ENCODE data around the gene SLC29A4.

Gene SLC29A4

DNA sequence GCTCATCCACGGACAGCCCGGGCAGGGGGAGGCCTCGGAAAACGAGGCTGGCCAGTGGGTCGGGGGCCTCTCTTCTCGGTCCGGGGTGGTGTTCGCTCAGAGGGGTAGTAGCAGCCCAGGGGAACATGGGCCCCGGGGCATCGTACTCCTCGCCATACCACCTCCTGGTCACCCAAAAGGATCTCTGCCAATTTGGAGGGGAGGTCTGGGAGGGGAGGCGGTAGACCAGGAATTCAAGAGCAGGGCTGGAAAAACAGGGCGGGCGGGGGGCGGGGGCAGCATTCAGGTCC is 67.4 kb downstream of the SLC29A4 start:
- no peak overlapping the region for H3K27ac ChIP-seq
- no peak for TF ChIP-seq ZFX (IDR thresholded peaks at IDR 0.05; ENCODE audit: borderline replicate concordance)
- TF ChIP-seq, protein P1, sequence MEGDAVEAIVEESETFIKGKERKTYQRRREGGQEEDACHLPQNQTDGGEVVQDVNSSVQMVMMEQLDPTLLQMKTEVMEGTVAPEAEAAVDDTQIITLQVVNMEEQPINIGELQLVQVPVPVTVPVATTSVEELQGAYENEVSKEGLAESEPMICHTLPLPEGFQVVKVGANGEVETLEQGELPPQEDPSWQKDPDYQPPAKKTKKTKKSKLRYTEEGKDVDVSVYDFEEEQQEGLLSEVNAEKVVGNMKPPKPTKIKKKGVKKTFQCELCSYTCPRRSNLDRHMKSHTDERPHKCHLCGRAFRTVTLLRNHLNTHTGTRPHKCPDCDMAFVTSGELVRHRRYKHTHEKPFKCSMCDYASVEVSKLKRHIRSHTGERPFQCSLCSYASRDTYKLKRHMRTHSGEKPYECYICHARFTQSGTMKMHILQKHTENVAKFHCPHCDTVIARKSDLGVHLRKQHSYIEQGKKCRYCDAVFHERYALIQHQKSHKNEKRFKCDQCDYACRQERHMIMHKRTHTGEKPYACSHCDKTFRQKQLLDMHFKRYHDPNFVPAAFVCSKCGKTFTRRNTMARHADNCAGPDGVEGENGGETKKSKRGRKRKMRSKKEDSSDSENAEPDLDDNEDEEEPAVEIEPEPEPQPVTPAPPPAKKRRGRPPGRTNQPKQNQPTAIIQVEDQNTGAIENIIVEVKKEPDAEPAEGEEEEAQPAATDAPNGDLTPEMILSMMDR (IDR thresholded peaks at IDR 0.05), result no peak

DNA sequence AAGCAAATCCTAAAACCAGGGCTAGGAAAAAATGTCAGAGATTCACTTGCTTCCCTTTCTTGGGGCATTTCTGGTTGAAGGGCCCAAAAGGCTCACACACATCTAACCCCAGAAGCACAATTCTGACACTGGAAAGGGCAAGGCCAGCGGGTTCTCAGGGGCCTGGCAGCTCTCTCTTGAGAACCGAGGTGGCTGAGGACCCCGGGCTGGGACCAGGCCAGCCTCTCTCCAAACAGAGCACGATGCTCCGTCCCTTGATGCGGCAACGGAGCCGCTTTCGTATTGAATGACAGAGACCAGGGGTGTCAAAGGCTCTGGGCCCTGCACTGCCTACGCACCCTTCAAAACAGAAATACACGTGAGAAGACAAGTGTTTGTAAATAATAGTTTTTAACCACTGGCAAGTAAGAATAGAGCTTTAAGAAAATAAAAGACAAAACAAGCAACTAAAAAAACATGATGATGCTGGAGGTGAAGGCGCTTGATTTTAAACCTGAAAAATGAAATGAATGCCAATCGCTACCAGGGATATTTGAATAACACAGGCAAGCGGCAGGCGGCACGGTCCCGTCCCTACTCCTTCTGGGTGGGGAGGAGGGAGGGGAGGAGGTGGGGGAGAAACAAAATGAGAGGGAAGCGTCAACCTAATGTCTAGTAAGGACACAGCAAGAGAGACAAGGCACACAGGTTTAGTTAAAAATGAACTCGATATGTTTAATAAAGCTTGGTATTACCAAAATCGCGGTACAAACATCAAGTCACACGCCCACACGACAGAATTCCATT is 68.0 kb downstream of the SLC29A4 start:
- H3K27ac ChIP-seq, result no peak overlapping the region
- TF ChIP-seq, protein P1 (IDR thresholded peaks at IDR 0.05), result no peak
- no peak for TF ChIP-seq ZFX (IDR thresholded peaks at IDR 0.05; ENCODE audit: borderline replicate concordance)

DNA sequence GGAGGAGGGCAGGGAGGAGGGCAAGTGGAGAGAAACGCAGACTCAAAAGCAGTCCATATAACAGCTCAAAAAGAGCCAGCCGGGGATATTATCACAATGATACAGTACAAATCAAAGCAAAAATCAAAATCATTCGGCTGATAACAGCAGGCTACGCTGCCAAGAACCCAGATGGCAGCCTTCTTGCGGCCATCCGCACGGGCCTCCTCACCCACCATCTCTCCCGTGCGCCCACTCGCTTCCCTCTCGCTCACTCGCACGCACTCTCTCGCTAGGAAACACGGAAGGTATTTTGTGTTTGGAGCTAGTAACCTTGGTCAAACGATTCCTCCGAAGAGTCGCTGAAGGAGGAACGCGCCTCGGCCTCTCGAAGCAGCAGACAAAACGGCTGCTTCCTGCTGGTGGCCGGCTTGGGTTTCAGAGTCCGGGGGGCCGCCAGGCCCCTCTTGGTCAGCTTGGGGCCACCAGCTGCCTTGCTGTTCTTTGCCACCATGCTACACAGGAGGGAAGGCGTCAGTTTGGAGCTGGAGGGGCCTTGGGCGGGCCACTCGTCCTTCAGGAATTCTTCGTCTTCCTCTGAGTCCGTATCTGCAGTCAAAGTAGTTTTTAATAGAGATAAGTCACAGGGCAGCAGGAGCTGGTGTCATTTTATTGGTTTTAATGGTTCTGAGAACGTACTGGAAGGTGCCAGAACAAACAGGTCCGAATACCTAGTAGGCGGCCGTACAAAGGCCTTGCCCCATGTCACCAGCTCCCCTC is 68.9 kb downstream of the SLC29A4 start:
- TF ChIP-seq, protein P1 (IDR thresholded peaks at IDR 0.05), result no peak
- TF ChIP-seq ZFX (IDR thresholded peaks at IDR 0.05; ENCODE audit: borderline replicate concordance), result no peak
- no peak overlapping the region for H3K27ac ChIP-seq

DNA sequence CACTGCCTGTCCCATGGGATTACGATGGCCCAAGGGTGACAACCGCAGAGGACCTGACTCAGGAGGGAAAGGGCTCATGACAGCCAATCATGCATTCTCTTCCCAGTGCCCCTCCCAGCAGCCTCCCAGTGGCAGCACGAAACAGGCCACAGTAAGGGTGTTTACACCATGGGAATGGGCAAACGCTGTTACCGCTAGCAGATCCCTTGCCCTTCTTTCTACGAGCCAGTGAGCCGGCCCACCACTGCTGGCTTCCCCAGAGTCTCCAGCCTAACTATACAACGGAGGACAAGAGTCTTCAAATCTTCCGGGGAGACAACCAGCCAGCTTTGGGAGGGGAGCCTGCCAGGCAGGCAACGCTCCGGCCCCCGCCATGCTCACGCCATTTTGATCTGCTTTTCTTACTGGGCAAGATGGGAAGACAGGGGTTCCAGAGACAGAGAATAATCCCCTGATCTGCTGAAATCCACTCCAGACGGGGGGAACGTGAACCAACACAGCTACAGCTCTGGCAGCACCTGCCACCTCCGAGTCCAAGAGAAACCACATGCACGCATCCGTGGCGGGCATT is 69.8 kb downstream of the SLC29A4 start:
- H3K27ac ChIP-seq, result no peak overlapping the region
- TF ChIP-seq, protein P1 (IDR thresholded peaks at IDR 0.05), result no peak
- no peak for TF ChIP-seq ZFX (IDR thresholded peaks at IDR 0.05; ENCODE audit: borderline replicate concordance)

DNA sequence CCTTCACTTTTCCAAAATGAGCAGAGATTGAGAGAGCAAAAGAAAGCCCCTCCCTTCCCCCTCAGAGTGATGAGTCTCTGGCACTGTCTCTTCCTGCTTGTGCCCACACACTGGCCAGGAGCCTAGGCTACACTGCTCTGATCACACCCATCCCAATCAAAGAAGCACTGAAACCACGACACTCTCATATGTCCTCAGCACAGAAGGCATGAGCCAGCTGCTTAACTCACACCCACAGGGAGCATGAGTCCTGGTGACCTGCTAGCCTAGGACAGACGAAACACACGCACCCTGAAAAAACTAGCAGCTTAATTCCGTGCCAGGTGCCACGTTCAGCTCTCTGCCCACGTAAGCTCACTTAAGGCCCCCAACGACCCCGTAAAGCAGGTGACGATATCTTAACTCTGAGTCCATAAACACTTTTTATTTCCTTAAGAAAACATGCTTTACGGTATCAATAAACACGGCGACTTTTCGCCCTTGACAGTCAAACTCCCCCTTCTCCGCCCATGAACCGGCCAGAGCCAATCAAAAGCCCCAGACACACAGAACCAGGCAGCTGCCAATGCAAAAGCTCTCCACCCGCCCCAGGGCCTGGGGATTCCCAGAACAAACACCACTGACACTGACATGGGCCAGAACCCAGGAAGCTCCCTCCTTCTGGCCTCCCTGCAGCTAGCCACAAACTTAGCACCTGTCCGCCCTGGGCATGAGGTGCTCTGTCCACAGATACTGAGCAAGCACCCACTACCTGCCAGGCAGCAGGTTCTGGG is 71.9 kb downstream of the SLC29A4 start:
- TF ChIP-seq, protein P1 (IDR thresholded peaks at IDR 0.05), result no peak
- TF ChIP-seq ZFX (IDR thresholded peaks at IDR 0.05; ENCODE audit: borderline replicate concordance), result no peak
- H3K27ac ChIP-seq, result peak overlapping the region; percentile 37
